SK-N-SH (cell line): ENCODE data around the gene C12orf42. TPM values are rescaled to one million over a fixed set of nuclear protein-coding genes. Genes with fewer than 3 reads are reported as not detected.

Source experiments
- CTCF ChIA-PET: fragments of 300-600, 350-600 bp; formaldehyde crosslinking; extraction: SDS; loops from one replicate; lab custom pipeline; 2021; lab: Yijun Ruan, JAX
- POLR2A ChIA-PET: fragments of 350-600 bp; sonication (Branson Sonifier 250); formaldehyde crosslinking; extraction: SDS; loops from one replicate; lab custom pipeline; 2020; ENCODE audit warnings: antibody characterized with exemption, inconsistent platforms; lab: Yijun Ruan, JAX
- DNase-seq: peaks from one replicate; pipeline ENCODE4 v3.0.0; 2012
- H2AFZ ChIP-seq: fragments of 200-600 bp; sonication (generic); 2 replicates; pipeline ENCODE4 v1.8.1; 2016; ENCODE audit warnings: antibody characterized with exemption, mild to moderate bottlenecking, low read depth
- H3F3A ChIP-seq: fragments of 200-600 bp; sonication (generic); replicated peaks from 2 replicates; pipeline ENCODE3; 2016; ENCODE audit warnings: antibody characterized with exemption, mild to moderate bottlenecking; ENCODE audit not compliant: insufficient read depth
- H3K27ac ChIP-seq, 2 experiments: fragments of 200-500 bp in 1 of 2; fragments of 200-600 bp in 1 of 2; sonication (Bioruptor generic) in 1 of 2; sonication (generic), shearing (Covaris generic) in 1 of 2; 2 replicates each; pipeline versions ENCODE4 v1.5.1 to v1.6.1; 2014 to 2016; ENCODE audit warnings: low read depth in 2 of 2, inconsistent platforms in 1 of 2, low read length in 1 of 2, mild to moderate bottlenecking in 1 of 2, mixed read lengths in 1 of 2
- H3K27me3 ChIP-seq: fragments of 200-600 bp; sonication (generic), shearing (Covaris generic); 2 replicates; pipeline ENCODE4 v1.6.1; 2016; ENCODE audit warnings: mixed run types; ENCODE audit not compliant: insufficient read depth
- H3K36me3 ChIP-seq, 2 experiments: fragments of 200-500 bp in 1 of 2; fragments of 200-600 bp in 1 of 2; sonication (Bioruptor generic) in 1 of 2; sonication (generic) in 1 of 2; replicated peaks in 1 of 2; 2 replicates each; pipeline versions ENCODE3 to v1.5.1; 2014 to 2016; ENCODE audit warnings: low read length in 1 of 2, mild to moderate bottlenecking in 1 of 2; ENCODE audit not compliant: insufficient read depth in 2 of 2, control insufficient read depth in 1 of 2
- H3K4me1 ChIP-seq, 2 experiments: fragments of 200-500 bp in 1 of 2; fragments of 200-600 bp in 1 of 2; sonication (Bioruptor generic) in 1 of 2; sonication (generic), shearing (Covaris generic) in 1 of 2; 2 replicates each; pipeline versions ENCODE4 v1.5.1 to v1.6.1; 2014 to 2016; ENCODE audit warnings: low read depth in 1 of 2, low read length in 1 of 2, mixed run types in 1 of 2; ENCODE audit not compliant: insufficient read depth in 2 of 2, control insufficient read depth in 1 of 2
- H3K4me2 ChIP-seq: fragments of 200-600 bp; sonication (generic), shearing (Covaris generic); 2 replicates; pipeline ENCODE4 v1.6.1; 2017; ENCODE audit warnings: mixed run types
- H3K4me3 ChIP-seq, 2 experiments: fragments of 200-500 bp in 1 of 2; fragments of 200-600 bp in 1 of 2; sonication (Bioruptor generic) in 1 of 2; sonication (generic), shearing (Covaris generic) in 1 of 2; 2 replicates each; pipeline versions ENCODE4 v1.5.1 to v1.8.1; 2014 to 2016; ENCODE audit warnings: low read depth in 2 of 2, inconsistent platforms in 1 of 2, low read length in 1 of 2, mild to moderate bottlenecking in 1 of 2, mixed read lengths in 1 of 2, moderate library complexity in 1 of 2
- H3K79me2 ChIP-seq: fragments of 200-600 bp; sonication (generic); 2 replicates; pipeline ENCODE4 v1.8.1; 2017; ENCODE audit warnings: mild to moderate bottlenecking; ENCODE audit not compliant: insufficient read depth
- H3K9ac ChIP-seq: fragments of 200-600 bp; sonication (generic); 2 replicates; pipeline ENCODE4 v1.6.1; 2017; ENCODE audit warnings: mixed run types
- H3K9me2 ChIP-seq: fragments of 200-600 bp; sonication (generic); 2 replicates; pipeline ENCODE4 v1.6.1; 2017; ENCODE audit warnings: mixed run types
- H3K9me3 ChIP-seq: fragments of 200-600 bp; sonication (generic); 2 replicates; pipeline ENCODE4 v1.6.1; 2017; ENCODE audit warnings: mixed run types, mild to moderate bottlenecking, moderate library complexity
- H4K20me1 ChIP-seq: fragments of 200-600 bp; sonication (generic); 2 replicates; pipeline ENCODE4 v1.6.1; 2017; ENCODE audit warnings: mild to moderate bottlenecking, mixed run types; ENCODE audit not compliant: insufficient read depth
- CTCF ChIP-seq: fragments of 200-600 bp; sonication (generic); IDR thresholded peaks from 2 replicates; pipeline ENCODE4 v1.6.1; 2017; ENCODE audit warnings: antibody characterized with exemption, mild to moderate bottlenecking, moderate library complexity
- EP300 ChIP-seq, 2 experiments: IDR thresholded peaks; 2 replicates each; pipeline versions ENCODE4 v1.4.0 to v1.6.1; 2012; ENCODE audit warnings: borderline replicate concordance in 1 of 2, low read depth in 1 of 2, low read length in 1 of 2
- EZH2phosphoT487 ChIP-seq: fragments of 200-600 bp; sonication (generic); IDR thresholded peaks from 2 replicates; pipeline ENCODE4 v1.6.1; 2017; ENCODE audit warnings: low read depth, mixed run types, mild to moderate bottlenecking, antibody characterized with exemption, moderate library complexity, borderline replicate concordance
- FOSL2 ChIP-seq: IDR thresholded peaks from 2 replicates; pipeline ENCODE4 v1.4.0; 2012; ENCODE audit warnings: low read depth, mild to moderate bottlenecking, moderate library complexity, borderline replicate concordance
- FOXJ3 ChIP-seq: sonication (generic); formaldehyde crosslinking; IDR thresholded peaks from 2 replicates; pipeline ENCODE4 v1.5.1; 2020; ENCODE audit warnings: mild to moderate bottlenecking, missing genetic modification reagents
- GATA2 ChIP-seq: sonication (generic); formaldehyde crosslinking; IDR thresholded peaks from 2 replicates; pipeline ENCODE4 v1.5.0; 2020; ENCODE audit warnings: mild to moderate bottlenecking, missing genetic modification reagents
- JUND ChIP-seq: IDR thresholded peaks from 2 replicates; pipeline ENCODE4 v1.4.0; 2012
- MEF2A ChIP-seq: IDR thresholded peaks from 2 replicates; pipeline ENCODE4 v1.4.0; 2012; ENCODE audit warnings: low read depth, borderline replicate concordance
- MXI1 ChIP-seq: IDR thresholded peaks from 2 replicates; pipeline ENCODE4 v1.6.1; 2012; ENCODE audit warnings: mild to moderate bottlenecking, low read depth, low read length, improper control_type of control experiment
- NFIC ChIP-seq: IDR thresholded peaks from 2 replicates; pipeline ENCODE4 v1.4.0; 2012; ENCODE audit warnings: borderline replicate concordance
- NRF1 ChIP-seq: IDR thresholded peaks from 2 replicates; pipeline ENCODE4 v1.6.1; 2012; ENCODE audit warnings: low read depth, mild to moderate bottlenecking, low read length
- POLR2AphosphoS5 ChIP-seq: IDR thresholded peaks from 2 replicates; pipeline ENCODE4 v1.6.1; 2012; ENCODE audit warnings: low read depth, low read length
- RAD21 ChIP-seq: IDR thresholded peaks from 2 replicates; pipeline ENCODE4 v1.6.1; 2012; ENCODE audit warnings: mild to moderate bottlenecking, low read length
- RFX5 ChIP-seq: IDR thresholded peaks from 2 replicates; pipeline ENCODE4 v1.6.1; 2012; ENCODE audit warnings: mild to moderate bottlenecking, improper control_type of control experiment, low read length
- RXRA ChIP-seq: IDR thresholded peaks from 2 replicates; pipeline ENCODE4 v1.4.0; 2012; ENCODE audit warnings: low read depth, mild to moderate bottlenecking, borderline replicate concordance
- TEAD4 ChIP-seq: IDR thresholded peaks from 2 replicates; pipeline ENCODE4 v1.4.0; 2012; ENCODE audit warnings: mild to moderate bottlenecking, borderline replicate concordance; ENCODE audit not compliant: insufficient read depth
- ZBTB33 ChIP-seq: IDR thresholded peaks from 2 replicates; pipeline ENCODE4 v1.4.0; 2012; ENCODE audit warnings: low read depth, borderline replicate concordance
- WGBS: methylation state at CpG from one replicate; pipeline ENCODE4 v1.1.6; 2017; ENCODE audit warnings: low lambda C conversion rate; 5-methylcytosine and 5-hydroxymethylcytosine counted together
- polyA plus RNA-seq, 3 experiments: library from polyadenylated mRNA; depleted of rRNA; stranded (reverse); fragments of >200 nt; gene quantifications; 2 replicates each; pipeline ENCODE4 v1.2.3, GENCODE V29; 2012

C12orf42 gene
- polyA plus RNA-seq, 1 of the 3 experiments (the other 2 are of a cell fraction), result not detected

GRCh38 chr12:103313894-103314293 lies 181.9 kb downstream of the C12orf42 start:
- TF ChIP-seq TEAD4 (no peak), RAD21 (no peak), GATA2 (no peak), CTCF (no peak), POLR2AphosphoS5 (no peak), FOXJ3 (no peak), NFIC (no peak), NRF1 (no peak), FOSL2 (no peak), ZBTB33 (no peak), EZH2phosphoT487 (no peak), JUND (no peak), MEF2A (no peak), RFX5 (no peak), MXI1 (no peak), RXRA (no peak), EP300 (IDR thresholded peaks at IDR 0.05; ENCODE audit: borderline replicate concordance in 1 of 2, low read depth in 1 of 2, low read length in 1 of 2) (no peak)
- Histone ChIP-seq H3K9me3 (no peaks in the 10 kb centered on the region), H3K27ac (no peak overlapping the region), H3K4me1 (no peaks in the 10 kb centered on the region), H3K4me2 (no peak overlapping the region), H3K9ac (no peak overlapping the region), H4K20me1 (no peaks in the 10 kb centered on the region), H3K9me2 (no peaks in the 10 kb centered on the region), H3K36me3 (no peaks in the 10 kb centered on the region), H3K4me3 (no peak overlapping the region), H2AFZ (no peak overlapping the region), H3K79me2 (no peaks in the 10 kb centered on the region), H3F3A (no peaks in the 10 kb centered on the region), H3K27me3 (no peaks in the 10 kb centered on the region)
- ChIA-PET POLR2A (no interaction called here), CTCF (interaction anchor here (1.0 kb wide), 1 partner anchor 365 kb away, joined by 3 read pairs; no protein-coding TSS in a partner anchor)
- WGBS, result 6% methylated on average over 1 of the region's 1 CpG
- no peak for DNase-seq
